Activated naive CD8-positive, alpha-beta T cell (primary cell): Measurements from ENCODE around the gene GALNT8.
"Not testable (repeated sequence)": the region's sequence is repeated elsewhere in the genome, so short reads cannot be mapped to it uniquely, and the experiment has no call there.

Source experiments
- H3K27ac Mint-ChIP-seq: one replicate; pipeline ENCODE4 v1.8.0; 2021; ENCODE audit warnings: mixed read lengths
- H3K27me3 Mint-ChIP-seq: one replicate; pipeline ENCODE4 v1.8.0; 2021; ENCODE audit warnings: mixed read lengths
- H3K36me3 Mint-ChIP-seq: one replicate; pipeline ENCODE4 v1.8.0; 2021; ENCODE audit warnings: mixed read lengths
- H3K4me1 Mint-ChIP-seq: one replicate; pipeline ENCODE4 v1.8.0; 2021; ENCODE audit warnings: low read depth, mixed read lengths
- H3K4me3 Mint-ChIP-seq: one replicate; pipeline ENCODE4 v1.8.0; 2021; ENCODE audit warnings: mild to moderate bottlenecking, mixed read lengths
- H3K9me3 Mint-ChIP-seq: one replicate; pipeline ENCODE4 v1.8.0; 2021; ENCODE audit warnings: low read depth, mixed read lengths

GALNT8 gene

GRCh38 chr12:4721587-4721986 lies 1.4 kb downstream of the GALNT8 start:
- not testable (repeated sequence) for H3K9me3 Mint-ChIP-seq, H3K4me3 Mint-ChIP-seq, H3K27ac Mint-ChIP-seq, H3K36me3 Mint-ChIP-seq, H3K4me1 Mint-ChIP-seq
- H3K27me3 Mint-ChIP-seq: peaks cover 29% of the 10 kb centered on the region

GRCh38 chr12:4723226-4723625 lies 3.0 kb downstream of the GALNT8 start:
- Mint-ChIP-seq H3K4me1 (no peaks in the 10 kb centered on the region), H3K27me3 (peaks cover 29% of the 10 kb centered on the region), H3K9me3 (no peaks in the 10 kb centered on the region), H3K36me3 (no peaks in the 10 kb centered on the region), H3K4me3 (no peak overlapping the region), H3K27ac (no peak overlapping the region)

GRCh38 chr12:4725057-4725456 lies 4.9 kb downstream of the GALNT8 start:
- Mint-ChIP-seq H3K36me3 (no peaks in the 10 kb centered on the region), H3K4me3 (no peak overlapping the region), H3K9me3 (no peaks in the 10 kb centered on the region), H3K27ac (no peak overlapping the region), H3K27me3 (peaks cover 20% of the 10 kb centered on the region), H3K4me1 (no peaks in the 10 kb centered on the region)

GRCh38 chr12:4734625-4735340 lies 14.6 kb downstream of the GALNT8 start:
- Mint-ChIP-seq H3K9me3 (no peaks in the 10 kb centered on the region), H3K36me3 (no peaks in the 10 kb centered on the region), H3K4me3 (no peak overlapping the region), H3K27ac (no peak overlapping the region), H3K4me1 (no peaks in the 10 kb centered on the region), H3K27me3 (peaks cover 9% of the 10 kb centered on the region)

- Mint-ChIP-seq H3K36me3 (no peaks in the 10 kb centered on the region), H3K27me3 (peaks cover 9% of the 10 kb centered on the region), H3K4me1 (no peaks in the 10 kb centered on the region), H3K4me3 (no peak overlapping the region), H3K9me3 (no peaks in the 10 kb centered on the region), H3K27ac (no peak overlapping the region)
Observed at GRCh38 chr12:4736091-4736490, 15.9 kb downstream of the GALNT8 start.

GRCh38 chr12:4738541-4738940 lies 18.3 kb downstream of the GALNT8 start:
- Mint-ChIP-seq H3K36me3 (peaks cover 4% of the 10 kb centered on the region), H3K27me3 (peaks cover 9% of the 10 kb centered on the region), H3K4me3 (no peak overlapping the region), H3K4me1 (no peaks in the 10 kb centered on the region), H3K27ac (no peak overlapping the region), H3K9me3 (no peaks in the 10 kb centered on the region)

GRCh38 chr12:4742416-4742970 lies 22.3 kb downstream of the GALNT8 start:
- Mint-ChIP-seq H3K27ac (no peak overlapping the region), H3K4me1 (no peaks in the 10 kb centered on the region), H3K36me3 (peaks cover 6% of the 10 kb centered on the region), H3K9me3 (no peaks in the 10 kb centered on the region), H3K4me3 (no peak overlapping the region), H3K27me3 (peaks cover 3% of the 10 kb centered on the region)

- no peak overlapping the region for H3K27ac Mint-ChIP-seq
- no peak overlapping the region for H3K4me3 Mint-ChIP-seq
- H3K9me3 Mint-ChIP-seq: no peaks in the 10 kb centered on the region
- H3K4me1 Mint-ChIP-seq: no peaks in the 10 kb centered on the region
- H3K36me3 Mint-ChIP-seq: peaks cover 6% of the 10 kb centered on the region
- H3K27me3 Mint-ChIP-seq: peaks cover 3% of the 10 kb centered on the region
Observed at GRCh38 chr12:4743046-4743445, 22.8 kb downstream of the GALNT8 start.

- no peaks in the 10 kb centered on the region for H3K9me3 Mint-ChIP-seq
- no peaks in the 10 kb centered on the region for H3K4me1 Mint-ChIP-seq
- no peak overlapping the region for H3K4me3 Mint-ChIP-seq
- peaks cover 3% of the 10 kb centered on the region for H3K27me3 Mint-ChIP-seq
- no peak overlapping the region for H3K27ac Mint-ChIP-seq
- peaks cover 6% of the 10 kb centered on the region for H3K36me3 Mint-ChIP-seq
Observed at GRCh38 chr12:4744709-4745108, 24.5 kb downstream of the GALNT8 start.

- H3K27me3 Mint-ChIP-seq: peaks cover 4% of the 10 kb centered on the region
- H3K9me3 Mint-ChIP-seq: no peaks in the 10 kb centered on the region
- no peak overlapping the region for H3K4me3 Mint-ChIP-seq
- H3K27ac Mint-ChIP-seq: no peak overlapping the region
- H3K36me3 Mint-ChIP-seq: peaks cover 6% of the 10 kb centered on the region
- H3K4me1 Mint-ChIP-seq: no peaks in the 10 kb centered on the region
Observed at GRCh38 chr12:4745249-4745648, 25.0 kb downstream of the GALNT8 start.

- not testable (repeated sequence) for H3K27me3 Mint-ChIP-seq, H3K4me3 Mint-ChIP-seq, H3K36me3 Mint-ChIP-seq, H3K9me3 Mint-ChIP-seq, H3K4me1 Mint-ChIP-seq, H3K27ac Mint-ChIP-seq
Observed at GRCh38 chr12:4751654-4752053, 31.5 kb downstream of the GALNT8 start.

- Mint-ChIP-seq H3K4me3 (no peak overlapping the region), H3K4me1 (no peaks in the 10 kb centered on the region), H3K27ac (no peak overlapping the region), H3K27me3 (peaks cover 1% of the 10 kb centered on the region), H3K9me3 (no peaks in the 10 kb centered on the region), H3K36me3 (peaks cover 2% of the 10 kb centered on the region)
Observed at GRCh38 chr12:4762773-4763172, 42.6 kb downstream of the GALNT8 start.

GRCh38 chr12:4763549-4763948 lies 43.3 kb downstream of the GALNT8 start:
- Mint-ChIP-seq H3K4me1 (no peaks in the 10 kb centered on the region), H3K36me3 (peaks cover 2% of the 10 kb centered on the region), H3K4me3 (no peak overlapping the region), H3K27me3 (peaks cover 1% of the 10 kb centered on the region), H3K27ac (no peak overlapping the region), H3K9me3 (no peaks in the 10 kb centered on the region)

- Mint-ChIP-seq H3K27ac (no peak overlapping the region), H3K36me3 (peaks cover 2% of the 10 kb centered on the region), H3K27me3 (peaks cover 3% of the 10 kb centered on the region), H3K4me3 (no peak overlapping the region), H3K4me1 (no peaks in the 10 kb centered on the region), H3K9me3 (no peaks in the 10 kb centered on the region)
Observed at GRCh38 chr12:4766445-4766844, 46.2 kb downstream of the GALNT8 start.

- Mint-ChIP-seq H3K27ac (no peak overlapping the region), H3K4me1 (no peaks in the 10 kb centered on the region), H3K4me3 (no peak overlapping the region), H3K36me3 (peaks cover 2% of the 10 kb centered on the region), H3K27me3 (peaks cover 4% of the 10 kb centered on the region), H3K9me3 (no peaks in the 10 kb centered on the region)
Observed at GRCh38 chr12:4767186-4767585, 47.0 kb downstream of the GALNT8 start.

GRCh38 chr12:4768341-4768740 lies 48.1 kb downstream of the GALNT8 start:
- no peak overlapping the region for H3K27ac Mint-ChIP-seq
- H3K4me1 Mint-ChIP-seq: no peaks in the 10 kb centered on the region
- peaks cover 4% of the 10 kb centered on the region for H3K27me3 Mint-ChIP-seq
- H3K4me3 Mint-ChIP-seq: no peak overlapping the region
- peaks cover 2% of the 10 kb centered on the region for H3K36me3 Mint-ChIP-seq
- no peaks in the 10 kb centered on the region for H3K9me3 Mint-ChIP-seq
